HuH-7.5 (cell line): ENCODE results near the gene GOLGA6L24.
"Not testable (repeated sequence)": the region's sequence is repeated elsewhere in the genome, so short reads cannot be mapped to it uniquely, and the experiment has no call there.

Experiments used
- DNase-seq: peaks from one replicate; pipeline ENCODE4 v3.0.0; 2011; ENCODE audit warnings: low spot score

Gene GOLGA6L24, protein sequence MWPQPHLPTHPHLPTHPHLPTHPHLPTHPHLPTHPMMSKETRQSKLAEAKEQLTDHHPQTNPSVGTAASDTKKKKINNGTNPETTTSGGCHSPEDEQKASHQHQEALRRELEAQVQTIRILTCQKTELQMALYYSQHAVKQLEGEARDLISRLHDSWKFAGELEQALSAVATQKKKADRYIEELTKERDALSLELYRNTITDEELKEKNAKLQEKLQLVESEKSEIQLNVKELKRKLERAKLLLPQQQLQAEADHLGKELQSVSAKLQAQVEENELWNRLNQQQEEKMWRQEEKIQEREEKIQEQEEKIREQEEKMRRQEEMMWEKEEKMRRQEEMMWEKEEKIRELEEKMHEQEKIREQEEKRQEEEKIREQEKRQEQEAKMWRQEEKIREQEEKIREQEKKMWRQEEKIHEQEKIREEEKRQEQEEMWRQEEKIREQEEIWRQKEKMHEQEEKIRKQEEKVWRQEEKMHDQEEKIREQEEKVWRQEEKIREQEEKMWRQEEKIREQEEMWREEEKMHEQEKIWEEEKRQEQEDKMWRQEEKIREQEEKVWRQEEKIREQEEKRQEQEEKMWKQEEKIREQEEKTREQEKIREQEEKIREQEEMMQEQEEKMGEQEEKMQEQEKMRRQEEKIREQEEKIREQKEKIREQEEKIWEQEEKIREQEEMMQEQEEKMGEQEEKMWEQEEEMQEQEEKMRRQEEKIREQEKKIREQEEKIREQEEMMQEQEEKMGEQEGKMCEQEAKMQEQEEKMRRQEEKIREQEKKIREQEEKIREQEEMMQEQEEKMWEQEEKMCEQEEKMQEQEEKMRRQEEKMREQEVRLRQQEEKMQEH

DNA sequence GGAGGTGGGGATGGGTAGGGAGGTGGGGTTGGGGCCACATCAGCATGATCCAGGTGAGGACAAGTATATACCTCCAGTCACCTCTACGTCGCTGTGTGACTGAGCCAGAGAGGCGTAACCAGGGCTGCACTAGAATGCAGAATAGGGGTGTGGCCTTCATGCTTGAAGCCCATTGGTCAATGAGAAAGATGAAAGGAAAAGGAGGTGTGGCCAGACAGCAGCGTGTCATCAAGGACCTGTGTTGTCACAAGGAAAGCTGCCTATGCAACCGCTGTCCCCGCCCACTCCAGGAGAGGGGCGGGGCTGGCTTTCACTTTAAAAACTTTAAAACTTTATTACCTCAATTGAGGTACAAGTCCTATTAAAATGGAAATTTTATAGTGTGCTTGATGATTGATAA lies at the start of gene GOLGA6L24:
Gene GOLGA6L24 (minus strand): TSS at position 101 of the 400 bp plus-strand sequence. CDS start 61 bp downstream, at position 40.
- DNase-seq = not testable (repeated sequence)

DNA sequence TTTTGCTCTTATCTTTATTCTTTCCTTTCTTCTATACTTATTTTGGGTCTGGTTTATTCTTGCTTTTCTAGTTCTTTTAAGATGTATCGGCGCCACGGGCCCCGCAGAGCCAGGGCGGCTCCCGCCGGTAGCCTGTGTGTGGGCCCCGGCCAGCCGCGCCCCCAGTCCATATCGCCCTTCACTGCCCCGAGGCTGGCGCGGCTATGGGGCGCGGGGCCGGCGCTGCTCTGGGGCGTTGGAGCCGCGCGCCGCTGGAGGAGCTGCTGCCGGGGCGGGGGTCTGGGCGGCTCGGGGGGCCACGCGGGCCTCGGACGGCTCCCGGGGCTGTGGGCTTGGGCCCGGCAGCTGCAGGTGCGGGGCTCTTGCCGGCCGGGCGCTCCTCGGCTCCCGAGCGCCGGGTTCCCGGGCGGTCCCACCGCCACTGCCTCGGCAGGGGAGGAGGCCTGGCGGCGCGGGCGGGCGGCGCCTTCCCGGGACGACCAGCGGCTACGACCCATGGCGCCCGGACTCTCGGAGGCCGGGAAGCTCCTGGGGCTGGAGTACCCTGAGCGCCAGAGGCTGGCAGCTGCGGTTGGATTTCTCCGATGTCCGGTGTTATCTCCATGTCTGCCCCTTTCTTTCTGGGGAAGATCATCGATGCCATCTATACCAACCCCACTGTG lies 45.0 kb upstream of the GOLGA6L24 start:
- DNase-seq = not testable (repeated sequence)

DNA sequence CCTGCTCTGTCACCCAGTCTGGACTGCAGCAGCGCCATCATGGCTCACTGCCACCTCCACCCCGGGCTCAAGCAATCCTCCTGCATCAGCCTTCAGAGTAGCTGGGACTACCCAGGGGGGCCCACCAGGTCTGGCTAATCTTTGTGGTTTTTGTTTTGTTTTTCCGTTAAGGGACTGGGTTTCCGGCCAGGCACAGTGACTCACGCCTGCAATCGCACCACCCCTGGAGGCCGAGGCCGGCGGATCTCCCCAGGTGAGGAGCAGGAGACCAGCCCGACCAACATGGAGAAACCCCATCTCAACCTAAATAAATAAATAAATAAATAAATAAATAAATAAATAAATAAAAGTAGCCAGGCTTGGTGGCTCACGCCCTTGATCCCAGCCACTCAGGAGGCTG lies 38.1 kb upstream of the GOLGA6L24 start:
- DNase-seq = not testable (repeated sequence)

DNA sequence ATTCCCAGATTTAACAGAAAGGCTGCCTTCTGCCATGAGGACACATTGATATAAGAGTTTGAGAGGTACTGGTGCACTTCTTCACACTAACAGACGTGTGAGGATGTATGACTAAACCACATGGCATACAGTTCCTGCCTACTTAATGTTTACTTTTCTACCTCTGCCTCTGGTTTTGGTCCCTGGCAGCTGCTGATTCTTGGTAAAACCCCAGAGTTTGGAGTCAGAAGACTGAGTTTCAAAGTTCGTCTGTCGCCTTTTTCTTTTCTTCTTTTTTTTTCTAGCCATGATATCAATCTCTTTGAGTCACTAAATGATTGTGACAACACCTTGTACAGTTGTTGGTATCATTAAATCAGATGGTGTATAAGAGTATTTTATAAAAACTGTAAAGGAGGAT lies 22.2 kb upstream of the GOLGA6L24 start:
- DNase-seq = not testable (repeated sequence)

DNA sequence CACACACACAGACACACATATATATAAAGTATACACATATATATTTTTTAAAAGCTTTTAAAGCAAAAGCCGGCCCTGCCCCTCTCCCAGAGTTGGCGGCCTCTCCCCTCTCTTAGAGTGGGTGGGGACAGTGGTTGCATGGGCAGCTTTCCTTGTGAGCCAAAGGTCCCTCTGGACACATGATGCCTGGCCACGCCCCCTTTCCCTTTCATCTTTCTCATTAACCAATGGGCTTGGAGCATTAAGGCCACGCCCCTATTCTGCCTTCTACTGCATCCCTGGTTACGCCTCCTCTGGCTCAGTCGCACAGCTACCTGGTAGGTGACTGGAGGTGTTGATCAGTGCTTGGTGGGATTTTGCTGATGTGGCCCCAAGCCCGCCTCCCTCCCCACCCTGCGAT lies 20.5 kb upstream of the GOLGA6L24 start, which contains the start of gene GOLGA8F:
Gene GOLGA8F (plus strand): TSS at position 301 of the 400 bp plus-strand sequence. CDS start 98 bp downstream, at position 399.
- not testable (repeated sequence) for DNase-seq

DNA sequence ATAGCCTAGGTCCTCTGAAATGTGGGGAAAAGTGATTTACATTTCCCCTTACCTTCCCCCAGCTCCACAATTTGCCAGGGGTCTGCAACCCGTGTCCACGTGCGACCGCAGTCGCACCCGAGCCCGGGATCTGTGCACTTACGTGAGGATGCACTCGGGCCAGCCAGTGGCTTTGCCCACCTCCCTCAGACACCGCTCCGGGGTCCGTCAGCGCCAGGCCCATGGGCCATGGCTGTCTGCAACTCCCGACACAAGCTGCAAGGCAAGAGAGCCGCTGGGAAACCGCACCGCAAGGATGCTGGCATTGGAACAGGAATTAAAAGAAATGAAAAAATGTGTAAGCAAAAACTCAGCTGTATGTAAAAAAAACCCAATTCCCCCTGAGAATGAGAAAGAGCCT lies 7.6 kb upstream of the GOLGA6L24 start:
- not testable (repeated sequence) for DNase-seq

DNA sequence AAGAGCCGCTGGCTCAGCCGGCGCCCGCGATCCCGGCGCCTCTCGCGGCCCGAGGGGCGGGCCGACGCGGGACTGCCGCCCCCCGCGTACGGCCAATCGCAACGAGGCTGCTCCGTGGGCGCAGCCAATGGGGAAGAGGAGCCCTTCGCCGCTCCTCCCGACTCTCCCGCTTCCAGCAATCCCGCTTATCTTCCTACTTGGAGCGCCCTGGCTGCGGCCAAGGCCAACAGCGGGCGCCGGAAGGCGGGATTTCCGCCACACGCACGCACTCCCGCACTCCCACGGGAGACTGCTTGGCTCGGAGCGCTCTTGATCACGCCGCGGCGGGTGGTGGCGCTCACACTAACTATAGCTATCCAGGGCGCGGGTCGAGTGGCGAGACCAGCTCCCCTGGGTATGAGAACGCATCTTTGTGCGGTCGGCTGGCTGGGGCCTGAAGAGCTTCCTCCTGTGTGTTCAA lies 35.7 kb downstream of the GOLGA6L24 start, which contains the start of gene HERC2:
Gene HERC2 (minus strand): TSS at position 51 of the 460 bp plus-strand sequence. CDS start 746 bp downstream, outside the sequence.
- DNase-seq = not testable (repeated sequence)

DNA sequence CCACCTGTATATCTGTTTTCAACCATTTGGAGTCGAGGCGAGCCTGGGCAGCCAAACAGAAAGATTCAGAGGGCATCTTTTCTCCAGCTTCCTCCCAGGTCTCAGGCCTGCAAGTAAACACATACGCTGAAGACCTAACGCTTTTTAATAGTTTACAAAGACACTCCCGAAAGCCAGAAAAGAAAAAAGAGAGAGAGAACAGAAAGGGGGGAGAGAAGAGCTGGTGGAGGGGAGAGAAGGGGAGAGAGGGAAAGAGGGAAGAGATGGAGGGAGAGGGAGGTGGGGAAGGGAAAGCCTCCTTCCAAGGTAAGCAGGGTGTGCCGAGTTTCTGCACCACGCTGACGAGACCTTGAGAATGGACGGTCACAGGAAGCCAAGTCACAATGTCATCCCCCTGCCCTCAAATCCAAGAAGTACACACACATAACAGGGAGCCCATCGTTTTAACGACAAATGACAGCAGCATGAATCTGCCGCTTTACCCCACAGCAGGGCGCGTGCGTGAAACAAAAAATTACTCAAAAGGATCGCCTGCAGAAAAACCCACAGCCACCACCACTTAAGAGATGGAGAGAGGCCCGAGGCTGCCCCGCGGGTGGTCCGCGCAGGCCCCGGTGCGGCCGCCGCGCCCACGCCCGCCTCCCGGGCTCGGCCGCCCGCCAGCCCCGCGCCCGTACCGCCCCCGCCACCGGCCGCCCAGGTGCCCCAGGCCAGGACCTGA lies 36.4 kb downstream of the GOLGA6L24 start:
- DNase-seq = not testable (repeated sequence)

DNA sequence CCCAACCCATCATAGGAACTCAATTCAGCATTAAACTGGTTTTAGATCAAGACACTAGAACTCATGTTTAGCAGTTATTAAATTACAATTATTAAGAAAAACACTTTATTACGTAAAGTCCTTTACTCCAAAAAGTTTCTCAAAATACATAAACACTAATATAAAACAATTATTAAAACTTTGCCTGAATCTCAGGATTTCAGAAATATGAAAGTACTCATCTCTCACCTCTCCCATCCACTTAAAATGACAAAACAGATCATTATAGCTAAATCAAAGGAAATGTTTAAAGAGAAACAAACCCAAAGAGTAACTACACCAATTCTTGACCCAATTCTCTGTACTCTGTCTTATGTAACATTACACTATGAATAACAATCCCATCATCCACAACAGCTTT lies 38.2 kb downstream of the GOLGA6L24 start:
- not testable (repeated sequence) for DNase-seq

DNA sequence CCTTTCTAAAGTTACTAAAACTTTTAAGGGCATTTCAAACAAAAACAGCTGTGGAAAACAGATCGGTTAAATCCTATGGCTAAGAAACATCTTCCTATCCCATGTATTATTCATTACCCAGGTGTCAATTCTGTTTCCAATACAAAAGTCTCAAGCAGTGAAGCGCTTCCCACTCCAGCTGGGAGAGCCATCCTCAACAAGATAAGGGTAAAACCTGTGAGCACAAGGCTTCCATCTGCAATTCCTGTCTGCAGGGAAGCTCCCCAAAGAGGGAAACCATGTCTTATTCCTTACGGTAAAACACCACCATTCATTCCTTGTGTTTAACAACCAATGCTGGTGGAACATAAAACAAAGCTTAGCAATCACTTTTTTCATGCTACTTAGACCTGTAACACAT lies 39.1 kb downstream of the GOLGA6L24 start:
- not testable (repeated sequence) for DNase-seq

DNA sequence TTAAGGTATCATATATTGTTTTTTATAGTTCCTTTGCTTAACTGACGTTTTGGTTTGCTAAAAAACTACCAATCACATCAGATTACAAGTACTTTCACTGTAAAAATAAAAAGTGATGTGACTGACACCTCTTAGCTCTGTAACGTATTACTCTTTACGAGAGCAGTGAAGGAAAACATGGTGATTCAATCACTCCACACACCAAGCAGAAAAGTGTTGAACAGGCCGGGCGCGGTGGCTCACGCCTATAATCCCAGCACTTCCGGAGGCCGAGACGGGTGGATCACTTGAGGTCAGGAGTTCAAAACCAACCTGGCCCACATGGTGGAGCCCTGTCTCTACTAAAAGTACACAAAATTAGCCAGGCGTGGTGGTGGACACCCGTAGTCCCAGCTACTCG lies 39.8 kb downstream of the GOLGA6L24 start:
- not testable (repeated sequence) for DNase-seq

DNA sequence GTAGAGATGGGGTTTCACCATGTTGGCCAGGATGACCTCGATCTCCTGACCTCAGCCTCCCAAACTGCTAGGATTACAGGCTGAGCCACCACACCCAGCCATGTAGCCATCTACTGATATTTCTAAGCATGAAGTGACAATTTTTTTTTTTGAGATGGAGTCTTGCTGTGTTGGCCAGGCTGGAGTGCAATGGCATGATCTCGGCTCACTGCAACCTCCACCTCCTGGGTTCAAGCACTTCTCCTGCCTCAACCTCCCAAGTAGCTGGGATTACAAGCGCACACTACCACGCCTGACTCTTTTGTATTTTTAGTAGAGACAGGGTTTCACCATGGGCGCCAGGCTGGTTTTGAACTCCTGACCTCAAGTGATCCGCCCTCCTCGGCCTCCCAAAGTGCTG lies 40.9 kb downstream of the GOLGA6L24 start:
- not testable (repeated sequence) for DNase-seq

DNA sequence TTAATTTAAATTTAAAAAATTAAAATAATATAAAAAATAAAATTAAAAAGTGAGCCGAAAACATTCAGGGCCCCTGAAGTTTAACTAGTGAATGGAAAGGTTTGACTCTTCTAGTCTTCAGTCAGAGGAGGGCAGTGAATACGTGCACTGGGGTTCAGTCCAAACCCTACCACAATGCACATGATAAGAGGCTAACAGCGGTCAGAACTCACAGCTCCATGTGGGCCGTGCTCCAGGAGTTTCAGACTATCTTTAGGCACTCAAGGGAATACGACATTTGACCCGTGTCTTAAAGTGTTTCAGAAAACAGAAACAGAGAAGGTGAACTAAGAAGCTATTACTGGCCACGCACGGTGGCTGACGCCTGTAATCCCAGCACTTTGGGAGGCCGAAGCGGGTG lies 47.4 kb downstream of the GOLGA6L24 start:
- not testable (repeated sequence) for DNase-seq

DNA sequence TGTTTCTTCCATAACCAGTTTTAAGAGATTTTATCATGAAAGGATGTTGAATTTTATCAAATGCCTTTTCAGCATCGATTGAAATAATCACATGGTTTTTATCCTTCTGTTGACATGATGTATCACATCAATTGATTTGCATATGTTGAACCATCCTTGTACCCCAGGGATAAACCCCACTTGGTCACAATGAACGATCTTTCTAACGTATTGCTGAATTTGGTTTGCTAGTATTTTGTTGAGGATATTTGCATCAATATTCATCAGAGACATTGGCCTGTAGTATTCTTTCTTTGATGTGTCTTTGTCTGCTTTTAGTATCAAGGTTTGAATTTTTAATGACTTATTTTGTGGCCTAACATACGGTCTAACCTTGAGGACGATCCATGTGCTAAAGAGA lies 49.2 kb downstream of the GOLGA6L24 start:
- DNase-seq = not testable (repeated sequence)
